CD14-positive monocyte (primary cell): Measurements from ENCODE around the gene TNFSF13B. TPM values are rescaled to one million over a fixed set of nuclear protein-coding genes. Genes with fewer than 3 reads are reported as not detected.

Source experiments
- DNase-seq, 3 donors: peaks; one replicate each; pipeline ENCODE4 v3.0.0-alpha.2; 2011 to 2022
- H2AFZ ChIP-seq: 2 replicates; pipeline ENCODE4 v1.6.0; 2012; ENCODE audit warnings: mild to moderate bottlenecking, low read depth, low read length, inconsistent platforms; ENCODE audit not compliant: insufficient read depth, poor library complexity, severe bottlenecking
- H3K27ac ChIP-seq, 2 donors: 1 replicate in 1 of 2; 2 replicates in 1 of 2; pipeline ENCODE4 v1.5.1; 2012 to 2013; ENCODE audit warnings: low read length in 2 of 2, control low read depth in 1 of 2, inconsistent platforms in 1 of 2, low read depth in 1 of 2, mild to moderate bottlenecking in 1 of 2
- H3K27me3 ChIP-seq, 2 donors: one replicate each; pipeline versions ENCODE4 v1.6.0 to v1.6.1; 2011 to 2013; ENCODE audit warnings: low read length in 2 of 2; ENCODE audit not compliant: control insufficient read depth in 2 of 2, insufficient read depth in 2 of 2
- H3K36me3 ChIP-seq, 2 donors: replicated peaks in 1 of 2; 1 replicate in 1 of 2; 2 replicates in 1 of 2; pipeline versions ENCODE4 v1.5.1 to v1.6.1; 2012 to 2013; ENCODE audit warnings: low read length in 2 of 2, control low read depth in 1 of 2, inconsistent platforms in 1 of 2, mild to moderate bottlenecking in 1 of 2; ENCODE audit not compliant: insufficient read depth in 2 of 2, control insufficient read depth in 1 of 2
- H3K4me1 ChIP-seq, 2 donors: 1 replicate in 1 of 2; 2 replicates in 1 of 2; pipeline versions ENCODE4 v1.5.1 to v1.6.1; 2012 to 2013; ENCODE audit warnings: low read length in 2 of 2, control low read depth in 1 of 2, inconsistent platforms in 1 of 2, mild to moderate bottlenecking in 1 of 2, moderate library complexity in 1 of 2; ENCODE audit not compliant: insufficient read depth in 2 of 2, control insufficient read depth in 1 of 2
- H3K4me2 ChIP-seq: replicated peaks from 2 replicates; pipeline ENCODE3; 2012; ENCODE audit warnings: low read length, moderate library complexity, mild to moderate bottlenecking; ENCODE audit not compliant: poor library complexity, severe bottlenecking; ENCODE audit errors: extremely low read depth
- H3K4me3 ChIP-seq, 3 experiments: fragments of 200-600 bp in 1 of 3; sonication (generic) in 1 of 3; replicated peaks in 1 of 3; 1 replicate in 2 of 3; 2 replicates in 1 of 3; pipeline ENCODE4 v1.5.1; 2011 to 2013; ENCODE audit warnings: low read length in 3 of 3, mild to moderate bottlenecking in 3 of 3, control low read depth in 2 of 3, low read depth in 2 of 3, inconsistent platforms in 1 of 3, moderate library complexity in 1 of 3
- H3K79me2 ChIP-seq: 2 replicates; pipeline ENCODE4 v1.6.0; 2012; ENCODE audit warnings: mild to moderate bottlenecking, control low read depth, inconsistent platforms, low read length, moderate library complexity; ENCODE audit not compliant: insufficient read depth
- H3K9ac ChIP-seq: 2 replicates; pipeline ENCODE4 v1.6.0; 2017; ENCODE audit warnings: low read length, mild to moderate bottlenecking; ENCODE audit not compliant: insufficient read depth, poor library complexity, severe bottlenecking
- H3K9me3 ChIP-seq, 2 donors: replicated peaks in 1 of 2; 1 replicate in 1 of 2; 2 replicates in 1 of 2; pipeline versions ENCODE4 v1.5.1 to v1.6.1; 2012 to 2013; ENCODE audit warnings: low read length in 2 of 2, control low read depth in 1 of 2; ENCODE audit not compliant: control insufficient read depth in 1 of 2, insufficient read depth in 1 of 2
- H4K20me1 ChIP-seq: 2 replicates; pipeline ENCODE4 v1.6.0; 2012; ENCODE audit warnings: mild to moderate bottlenecking, low read length, control low read depth, moderate library complexity; ENCODE audit not compliant: insufficient read depth
- H3K27ac Mint-ChIP-seq, 7 donors: one replicate each; pipeline ENCODE4 v1.8.0; 2020; ENCODE audit warnings: mild to moderate bottlenecking in 7 of 7, mixed read lengths in 7 of 7, moderate library complexity in 6 of 7, inconsistent platforms in 2 of 7
- H3K27me3 Mint-ChIP-seq, 3 donors: one replicate each; pipeline ENCODE4 v1.8.0; 2021 to 2022; ENCODE audit warnings: low read depth in 3 of 3, mild to moderate bottlenecking in 3 of 3, mixed read lengths in 3 of 3, moderate library complexity in 3 of 3, inconsistent platforms in 1 of 3
- H3K36me3 Mint-ChIP-seq, 2 donors: one replicate each; pipeline ENCODE4 v1.8.0; 2020; ENCODE audit warnings: mixed read lengths in 2 of 2, inconsistent platforms in 1 of 2, mild to moderate bottlenecking in 1 of 2
- H3K4me1 Mint-ChIP-seq: one replicate; pipeline ENCODE4 v1.8.0; 2020; ENCODE audit warnings: mild to moderate bottlenecking, mixed read lengths
- H3K4me3 Mint-ChIP-seq, 2 donors: one replicate each; pipeline ENCODE4 v1.8.0; 2020; ENCODE audit warnings: mild to moderate bottlenecking in 2 of 2, mixed read lengths in 2 of 2, moderate library complexity in 1 of 2
- H3K9me3 Mint-ChIP-seq, 7 donors: one replicate each; pipeline ENCODE4 v1.8.0; 2020 to 2022; ENCODE audit warnings: mixed read lengths in 7 of 7, mild to moderate bottlenecking in 6 of 7, moderate library complexity in 6 of 7, inconsistent platforms in 2 of 7
- WGBS: methylation state at CpG from one replicate; pipeline ENCODE4 v1.1.5; 2013; ENCODE audit warnings: missing lambda C conversion rate; ENCODE audit not compliant: insufficient coverage; 5-methylcytosine and 5-hydroxymethylcytosine counted together
- intact Hi-C, 2 donors: fragments of 100-400 bp; cut with micrococcal nuclease; formaldehyde crosslinking; loops; one replicate each; pipeline versions ENCODE4 v1.15.0 to v1.15.1; 2023
- polyA plus RNA-seq, 3 donors: library from polyadenylated mRNA; depleted of rRNA in 1 of 3; unstranded in 2 of 3; stranded (reverse) in 1 of 3; fragments of 300-500 nt in 2 of 3; fragments of >200 nt in 1 of 3; fragmentation: Illumina TruSeq in 2 of 3; gene quantifications; 1 replicate in 2 of 3; 2 replicates in 1 of 3; pipeline ENCODE4 v1.2.3, GENCODE V29; 2012 to 2021
- TF ChIP-seq, protein P1 (sequence below): fragments of 200-600 bp; IDR thresholded peaks from one replicate; pipeline ENCODE4 v1.8.0; 2022; ENCODE audit warnings: antibody characterized with exemption, mild to moderate bottlenecking

Gene TNFSF13B
- polyA plus RNA-seq, 3 donors, result 117 to 587 (median 558) TPM

DNA sequence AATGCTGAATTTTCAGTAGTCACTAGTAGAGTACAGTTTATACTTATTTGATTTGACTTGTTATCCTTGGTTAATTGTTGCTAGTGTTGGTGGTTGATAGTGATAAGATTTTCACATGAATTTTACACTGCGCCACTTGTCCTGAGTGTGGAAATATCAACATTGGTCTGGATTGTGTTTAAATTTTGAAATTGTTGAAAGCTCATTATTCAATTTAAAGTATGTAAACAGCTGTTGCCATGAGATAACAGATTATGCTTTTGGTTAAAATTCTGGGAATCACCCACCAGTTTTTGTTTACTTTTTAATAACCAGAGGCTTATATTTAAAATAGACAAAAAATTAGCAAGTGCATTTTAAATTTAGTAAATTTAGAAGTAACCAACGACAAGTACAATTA is 12.3 kb upstream of the TNFSF13B start:
- Mint-ChIP-seq H3K27ac (no peak overlapping the region), H3K36me3 (peaks cover 9 to 13% of the 10 kb centered on the region in 2 donors), H3K27me3 (no peaks in the 10 kb centered on the region), H3K9me3 (peaks cover 0 to 9% (median 5%) of the 10 kb centered on the region in 7 donors), H3K4me1 (peaks cover 5% of the 10 kb centered on the region), H3K4me3 (no peak overlapping the region)
- Histone ChIP-seq H3K4me3 (no peak overlapping the region), H3K79me2 (no peaks in the 10 kb centered on the region), H3K4me2 (no peak overlapping the region), H3K27ac (no peak overlapping the region), H3K27me3 (no peaks in the 10 kb centered on the region), H4K20me1 (no peaks in the 10 kb centered on the region), H3K36me3 (no peaks in the 10 kb centered on the region), H3K9ac (no peak overlapping the region), H3K4me1 (no peaks in the 10 kb centered on the region), H3K9me3 (no peaks in the 10 kb centered on the region), H2AFZ (no peak overlapping the region)
- intact Hi-C loops, result no loop called here
- WGBS, result 100% methylated on average over 1 of the region's 2 CpGs
- TF ChIP-seq, protein P1, sequence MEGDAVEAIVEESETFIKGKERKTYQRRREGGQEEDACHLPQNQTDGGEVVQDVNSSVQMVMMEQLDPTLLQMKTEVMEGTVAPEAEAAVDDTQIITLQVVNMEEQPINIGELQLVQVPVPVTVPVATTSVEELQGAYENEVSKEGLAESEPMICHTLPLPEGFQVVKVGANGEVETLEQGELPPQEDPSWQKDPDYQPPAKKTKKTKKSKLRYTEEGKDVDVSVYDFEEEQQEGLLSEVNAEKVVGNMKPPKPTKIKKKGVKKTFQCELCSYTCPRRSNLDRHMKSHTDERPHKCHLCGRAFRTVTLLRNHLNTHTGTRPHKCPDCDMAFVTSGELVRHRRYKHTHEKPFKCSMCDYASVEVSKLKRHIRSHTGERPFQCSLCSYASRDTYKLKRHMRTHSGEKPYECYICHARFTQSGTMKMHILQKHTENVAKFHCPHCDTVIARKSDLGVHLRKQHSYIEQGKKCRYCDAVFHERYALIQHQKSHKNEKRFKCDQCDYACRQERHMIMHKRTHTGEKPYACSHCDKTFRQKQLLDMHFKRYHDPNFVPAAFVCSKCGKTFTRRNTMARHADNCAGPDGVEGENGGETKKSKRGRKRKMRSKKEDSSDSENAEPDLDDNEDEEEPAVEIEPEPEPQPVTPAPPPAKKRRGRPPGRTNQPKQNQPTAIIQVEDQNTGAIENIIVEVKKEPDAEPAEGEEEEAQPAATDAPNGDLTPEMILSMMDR, result no peak
- no peak for DNase-seq

- H3K79me2 ChIP-seq, result peaks cover 14% of the 10 kb centered on the region
- no peaks in the 10 kb centered on the region for H3K36me3 ChIP-seq
- H3K9ac ChIP-seq, result no peak overlapping the region
- H4K20me1 ChIP-seq, result no peaks in the 10 kb centered on the region
- 83% methylated on average over 1 of the region's 9 CpGs for WGBS
- H3K4me3 Mint-ChIP-seq, result no peak overlapping the region
- peaks cover 39 to 41% of the 10 kb centered on the region in 2 donors for H3K4me1 ChIP-seq
- H3K27ac Mint-ChIP-seq, result no peak overlapping the region
- no peaks in the 10 kb centered on the region for H3K9me3 ChIP-seq
- peaks cover 47% of the 10 kb centered on the region for H3K4me1 Mint-ChIP-seq
- intact Hi-C loops, result no loop called here
- no peak for DNase-seq
- no peak overlapping the region for H2AFZ ChIP-seq
- peaks cover 0 to 6% (median 0%) of the 10 kb centered on the region in 7 donors for H3K9me3 Mint-ChIP-seq
- H3K27ac ChIP-seq, result no peak overlapping the region
- peaks cover 7 to 16% of the 10 kb centered on the region in 2 donors for H3K36me3 Mint-ChIP-seq
- H3K4me2 ChIP-seq, result no peak overlapping the region
- no peaks in the 10 kb centered on the region for H3K27me3 Mint-ChIP-seq
- no peak overlapping the region for H3K4me3 ChIP-seq
- TF ChIP-seq, protein P1, result no peak
- H3K27me3 ChIP-seq, result no peaks in the 10 kb centered on the region
Measured at GRCh38 chr13:108263621-108264355, 5.7 kb upstream of the TNFSF13B start.
